Measurements from ENCODE around the gene MRPL16. TPM values are rescaled to one million over a fixed set of nuclear protein-coding genes. Genes with fewer than 3 reads are reported as not detected.

MRPL16 gene
- total and polyA plus RNA-seq, 3 donors from 2014 or later = 65.8 to 103 (median 87.9) TPM

DNA sequence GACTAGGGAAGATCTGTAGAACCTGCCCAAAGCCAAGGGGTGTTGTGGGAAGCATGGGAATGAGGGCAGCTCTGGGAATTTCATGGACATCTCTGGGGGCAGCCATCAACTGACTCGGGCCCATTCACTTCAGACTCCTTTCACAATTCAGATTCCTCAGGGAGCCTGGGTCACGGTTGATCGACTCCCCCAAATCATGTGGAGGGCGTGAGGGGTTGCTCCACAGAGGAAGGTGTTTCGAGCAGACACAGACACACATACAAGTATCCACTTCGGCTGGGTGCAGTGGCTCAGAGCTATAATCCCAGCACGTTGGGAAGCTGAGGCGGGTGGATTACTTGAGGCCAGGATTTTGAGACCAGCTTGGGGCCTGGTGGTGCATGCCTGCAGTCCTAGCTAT lies 39.7 kb downstream of the MRPL16 start:
- Histone ChIP-seq H3K27ac (no peak overlapping the region), H3K36me3 (ENCODE audit: low read depth, missing control alignments) (no peaks in the 10 kb centered on the region), H3K4me1 (peaks cover 12% of the 10 kb centered on the region), H3K4me3 (no peak overlapping the region), H3K27me3 (no peaks in the 10 kb centered on the region), H3K9me3 (no peaks in the 10 kb centered on the region)
- DNase-seq = no peak
- intact Hi-C loops (cut with DNase I; ENCODE audit: low total_unique reads) = no loop called here
- WGBS, 2 donors = 67 to 91% methylated on average over 1 to 8 of the region's 8 CpGs
- TF ChIP-seq, protein P1, sequence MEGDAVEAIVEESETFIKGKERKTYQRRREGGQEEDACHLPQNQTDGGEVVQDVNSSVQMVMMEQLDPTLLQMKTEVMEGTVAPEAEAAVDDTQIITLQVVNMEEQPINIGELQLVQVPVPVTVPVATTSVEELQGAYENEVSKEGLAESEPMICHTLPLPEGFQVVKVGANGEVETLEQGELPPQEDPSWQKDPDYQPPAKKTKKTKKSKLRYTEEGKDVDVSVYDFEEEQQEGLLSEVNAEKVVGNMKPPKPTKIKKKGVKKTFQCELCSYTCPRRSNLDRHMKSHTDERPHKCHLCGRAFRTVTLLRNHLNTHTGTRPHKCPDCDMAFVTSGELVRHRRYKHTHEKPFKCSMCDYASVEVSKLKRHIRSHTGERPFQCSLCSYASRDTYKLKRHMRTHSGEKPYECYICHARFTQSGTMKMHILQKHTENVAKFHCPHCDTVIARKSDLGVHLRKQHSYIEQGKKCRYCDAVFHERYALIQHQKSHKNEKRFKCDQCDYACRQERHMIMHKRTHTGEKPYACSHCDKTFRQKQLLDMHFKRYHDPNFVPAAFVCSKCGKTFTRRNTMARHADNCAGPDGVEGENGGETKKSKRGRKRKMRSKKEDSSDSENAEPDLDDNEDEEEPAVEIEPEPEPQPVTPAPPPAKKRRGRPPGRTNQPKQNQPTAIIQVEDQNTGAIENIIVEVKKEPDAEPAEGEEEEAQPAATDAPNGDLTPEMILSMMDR (IDR thresholded peaks at IDR 0.05) = no peak
- no peak for TF ChIP-seq POLR2A (IDR thresholded peaks at IDR 0.05)

- 85 to 89% methylated on average over 3 of the region's 3 CpGs for WGBS, 2 donors
Measured at GRCh38 chr11:59770319-59770718, 40.3 kb downstream of the MRPL16 start.

GRCh38 chr11:59769828-59770227 lies 40.8 kb downstream of the MRPL16 start:
- TF ChIP-seq, protein P1 (IDR thresholded peaks at IDR 0.05) = no peak
- no peak for TF ChIP-seq POLR2A (IDR thresholded peaks at IDR 0.05)
- Histone ChIP-seq H3K9me3 (no peaks in the 10 kb centered on the region), H3K36me3 (ENCODE audit: low read depth, missing control alignments) (no peaks in the 10 kb centered on the region), H3K27me3 (no peaks in the 10 kb centered on the region), H3K4me1 (peaks cover 12% of the 10 kb centered on the region), H3K4me3 (no peak overlapping the region), H3K27ac (no peak overlapping the region)
- DNase-seq = no peak
- WGBS, 2 donors = 87 to 92% methylated on average over 4 of the region's 4 CpGs
- intact Hi-C loops (cut with DNase I; ENCODE audit: low total_unique reads) = no loop called here

More at GRCh38 chr11:59770319-59770718, 40.3 kb downstream of the MRPL16 start:
- H3K27ac ChIP-seq = no peak overlapping the region
- H3K36me3 ChIP-seq (ENCODE audit: low read depth, missing control alignments) = no peaks in the 10 kb centered on the region
- H3K4me3 ChIP-seq = no peak overlapping the region
- H3K9me3 ChIP-seq = no peaks in the 10 kb centered on the region
- peaks cover 12% of the 10 kb centered on the region for H3K4me1 ChIP-seq
- TF ChIP-seq, protein P1 (IDR thresholded peaks at IDR 0.05) = no peak
- no peak for TF ChIP-seq POLR2A (IDR thresholded peaks at IDR 0.05)
- no peaks in the 10 kb centered on the region for H3K27me3 ChIP-seq
- DNase-seq = no peak
- intact Hi-C loops (cut with DNase I; ENCODE audit: low total_unique reads) = no loop called here

DNA sequence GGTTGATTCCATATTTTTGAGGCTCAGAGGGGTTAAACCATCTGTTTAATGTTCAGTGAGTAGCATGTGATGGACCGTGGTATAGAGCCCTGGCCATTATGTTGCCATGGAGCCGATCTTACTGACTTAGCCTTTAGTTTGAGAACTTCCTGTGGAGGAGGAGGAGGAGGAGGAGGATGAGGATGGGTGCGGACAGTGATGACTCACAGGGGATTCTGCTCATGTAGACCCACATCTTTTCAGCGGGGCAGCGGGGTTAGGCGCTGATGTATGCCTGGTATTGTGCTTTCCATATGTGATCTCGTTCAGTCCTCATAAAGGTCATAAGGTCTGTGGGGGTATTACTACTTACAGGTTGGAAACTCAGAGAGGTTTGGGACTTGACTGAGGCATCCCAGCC lies 41.5 kb downstream of the MRPL16 start:
- no peaks in the 10 kb centered on the region for H3K36me3 ChIP-seq (ENCODE audit: low read depth, missing control alignments)
- no peaks in the 10 kb centered on the region for H3K27me3 ChIP-seq
- intact Hi-C loops (cut with DNase I; ENCODE audit: low total_unique reads) = no loop called here
- peaks cover 12% of the 10 kb centered on the region for H3K4me1 ChIP-seq
- 71 to 85% methylated on average over 7 of the region's 7 CpGs for WGBS, 2 donors
- H3K4me3 ChIP-seq = no peak overlapping the region
- TF ChIP-seq, protein P1 (IDR thresholded peaks at IDR 0.05) = no peak
- TF ChIP-seq POLR2A (IDR thresholded peaks at IDR 0.05) = no peak
- no peaks in the 10 kb centered on the region for H3K9me3 ChIP-seq
- no peak for DNase-seq
- H3K27ac ChIP-seq = no peak overlapping the region

DNA sequence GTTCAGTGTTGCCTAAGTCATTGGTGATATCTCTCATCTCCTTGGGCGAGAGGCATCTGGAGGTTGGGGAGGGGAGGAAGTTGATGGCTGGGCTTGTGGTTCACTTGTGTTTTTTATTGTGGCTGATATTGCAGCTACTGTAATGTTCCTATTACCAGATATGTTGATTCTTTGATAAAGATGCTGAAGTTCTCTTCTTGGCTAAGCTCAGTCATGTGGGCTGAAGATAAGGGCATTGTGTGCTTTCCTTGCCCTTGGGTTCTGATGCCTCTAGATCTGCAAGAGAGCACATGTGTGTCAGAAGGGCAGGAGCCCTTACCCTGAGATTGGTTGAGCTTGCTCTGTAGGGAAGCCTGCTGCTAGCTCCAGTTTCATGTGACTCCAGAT lies 43.4 kb downstream of the MRPL16 start:
- Histone ChIP-seq H3K4me3 (no peak overlapping the region), H3K27ac (no peak overlapping the region), H3K36me3 (ENCODE audit: low read depth, missing control alignments) (no peaks in the 10 kb centered on the region), H3K27me3 (no peaks in the 10 kb centered on the region), H3K4me1 (peaks cover 18% of the 10 kb centered on the region), H3K9me3 (no peaks in the 10 kb centered on the region)
- no peak for TF ChIP-seq POLR2A (IDR thresholded peaks at IDR 0.05)
- TF ChIP-seq, protein P1 (IDR thresholded peaks at IDR 0.05) = no peak
- no peak for DNase-seq
- WGBS, 2 donors = 68 to 69% methylated on average over 1 of the region's 1 CpG
- intact Hi-C loops (cut with DNase I; ENCODE audit: low total_unique reads) = no loop called here
